Measurements from ENCODE around the gene EXOC2.
"Not testable (repeated sequence)": the region's sequence is repeated elsewhere in the genome, so short reads cannot be mapped to it uniquely, and the experiment has no call there.

Gene EXOC2

DNA sequence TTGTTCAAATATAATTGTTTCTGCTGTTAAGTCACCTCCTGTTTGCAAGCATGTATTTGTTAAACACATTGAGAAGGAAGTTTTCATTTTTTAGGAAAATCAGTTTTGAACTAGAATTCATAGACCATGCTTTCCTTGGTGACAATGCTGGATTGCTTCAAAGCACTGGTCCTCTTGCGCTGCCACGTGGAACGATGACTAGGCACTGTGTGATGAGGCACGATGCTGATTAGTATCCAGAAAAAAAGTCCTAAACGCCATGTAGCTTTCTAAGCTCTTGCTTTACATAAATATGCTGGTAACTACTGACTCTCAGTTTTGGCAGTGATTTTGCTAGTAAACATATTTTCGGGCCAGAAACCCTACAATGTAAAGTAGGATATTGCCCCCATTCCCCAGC, 11.1 kb upstream of the EXOC2 start:
- no peak overlapping the region for H3K4me3 ChIP-seq (ENCODE audit: low read depth, low read length)
- TF ChIP-seq, protein P1, sequence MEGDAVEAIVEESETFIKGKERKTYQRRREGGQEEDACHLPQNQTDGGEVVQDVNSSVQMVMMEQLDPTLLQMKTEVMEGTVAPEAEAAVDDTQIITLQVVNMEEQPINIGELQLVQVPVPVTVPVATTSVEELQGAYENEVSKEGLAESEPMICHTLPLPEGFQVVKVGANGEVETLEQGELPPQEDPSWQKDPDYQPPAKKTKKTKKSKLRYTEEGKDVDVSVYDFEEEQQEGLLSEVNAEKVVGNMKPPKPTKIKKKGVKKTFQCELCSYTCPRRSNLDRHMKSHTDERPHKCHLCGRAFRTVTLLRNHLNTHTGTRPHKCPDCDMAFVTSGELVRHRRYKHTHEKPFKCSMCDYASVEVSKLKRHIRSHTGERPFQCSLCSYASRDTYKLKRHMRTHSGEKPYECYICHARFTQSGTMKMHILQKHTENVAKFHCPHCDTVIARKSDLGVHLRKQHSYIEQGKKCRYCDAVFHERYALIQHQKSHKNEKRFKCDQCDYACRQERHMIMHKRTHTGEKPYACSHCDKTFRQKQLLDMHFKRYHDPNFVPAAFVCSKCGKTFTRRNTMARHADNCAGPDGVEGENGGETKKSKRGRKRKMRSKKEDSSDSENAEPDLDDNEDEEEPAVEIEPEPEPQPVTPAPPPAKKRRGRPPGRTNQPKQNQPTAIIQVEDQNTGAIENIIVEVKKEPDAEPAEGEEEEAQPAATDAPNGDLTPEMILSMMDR (IDR thresholded peaks at IDR 0.05; ENCODE audit: insufficient read depth, low read depth, low read length, missing control alignments), result no peak
- DNase-seq (ENCODE audit: low read depth), result no peak

DNA sequence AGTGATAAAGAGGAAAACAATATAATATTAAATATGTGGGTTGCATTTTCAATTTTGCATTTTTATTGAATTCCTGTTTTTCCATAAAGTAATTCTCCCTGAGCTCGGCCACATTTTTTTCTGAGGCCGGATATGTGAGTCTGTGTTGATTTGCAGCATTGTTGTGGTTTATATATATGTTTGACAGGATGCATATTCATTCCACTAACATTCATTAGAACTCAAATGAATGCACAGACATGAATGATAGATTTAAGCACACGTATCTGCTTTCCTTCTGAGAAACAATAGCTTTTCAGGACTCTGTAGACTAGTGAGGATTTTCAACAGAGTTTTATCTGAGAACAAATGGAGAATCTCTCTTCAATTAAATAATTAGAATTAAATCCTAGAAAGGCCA, 10.6 kb upstream of the EXOC2 start:
- no peak overlapping the region for H3K4me3 ChIP-seq (ENCODE audit: low read depth, low read length)
- DNase-seq (ENCODE audit: low read depth), result no peak
- TF ChIP-seq, protein P1 (IDR thresholded peaks at IDR 0.05; ENCODE audit: insufficient read depth, low read depth, low read length, missing control alignments), result no peak

DNA sequence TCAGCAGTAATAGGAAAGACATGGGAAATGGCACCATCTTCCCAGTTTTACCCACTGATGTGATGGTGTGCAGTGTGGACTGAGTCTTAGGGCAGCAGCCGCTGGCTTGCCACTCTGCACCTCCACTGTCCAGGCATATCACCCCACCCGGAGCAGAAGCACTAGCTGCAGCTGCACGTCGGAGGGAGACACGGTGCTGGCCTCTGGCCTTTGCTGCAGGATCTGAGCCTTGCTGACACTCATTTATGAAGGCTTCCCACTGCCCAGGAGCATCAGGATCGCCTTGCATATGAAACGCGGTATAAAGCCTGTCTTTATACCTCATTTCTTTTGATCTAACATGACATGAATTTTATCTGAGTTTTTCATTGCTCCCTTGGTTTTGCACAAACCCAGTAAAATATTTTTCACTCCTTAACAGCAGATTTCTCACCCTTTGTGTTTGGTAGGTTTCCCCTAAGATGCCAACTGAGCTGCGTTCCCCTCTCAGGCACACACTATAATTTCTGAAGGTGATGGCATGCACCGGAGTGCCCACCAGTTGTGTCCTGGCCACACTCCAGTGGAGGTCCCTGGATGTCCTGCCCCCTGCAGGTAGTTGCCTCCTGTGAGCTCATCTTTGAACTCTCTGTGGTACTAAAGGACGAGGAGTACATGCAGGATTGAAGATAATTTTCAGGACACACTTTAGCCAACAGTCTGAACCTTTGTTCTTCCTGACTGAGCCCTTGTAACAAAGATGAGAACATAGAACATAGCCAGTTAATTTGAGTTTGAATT, 9.0 kb upstream of the EXOC2 start:
- TF ChIP-seq, protein P1 (IDR thresholded peaks at IDR 0.05; ENCODE audit: insufficient read depth, low read depth, low read length, missing control alignments), result peak; percentile 8
- no peak overlapping the region for H3K4me3 ChIP-seq (ENCODE audit: low read depth, low read length)
- DNase-seq (ENCODE audit: low read depth), result no peak

DNA sequence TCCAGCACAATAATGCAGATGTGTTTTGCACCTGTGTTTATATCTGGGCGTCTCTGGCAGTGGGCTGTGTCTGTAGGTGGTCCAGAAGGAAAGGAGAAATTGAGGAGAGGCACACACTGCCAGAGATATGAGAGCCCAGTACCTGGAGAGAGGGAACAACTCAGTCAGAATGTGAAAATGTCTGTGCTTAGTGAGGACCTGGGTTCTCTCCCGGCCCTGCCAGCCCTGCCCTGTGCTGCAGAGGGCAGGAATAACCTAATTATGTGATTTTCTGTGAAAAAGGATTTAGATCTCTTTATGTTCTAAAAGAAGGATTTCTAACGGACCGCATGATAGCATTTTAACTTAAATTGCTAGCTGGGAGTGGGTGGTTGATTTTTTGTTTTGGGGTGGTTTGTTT, 8.3 kb upstream of the EXOC2 start:
- TF ChIP-seq, protein P1 (IDR thresholded peaks at IDR 0.05; ENCODE audit: insufficient read depth, low read depth, low read length, missing control alignments), result no peak
- DNase-seq (ENCODE audit: low read depth), result no peak
- H3K4me3 ChIP-seq (ENCODE audit: low read depth, low read length), result no peak overlapping the region

DNA sequence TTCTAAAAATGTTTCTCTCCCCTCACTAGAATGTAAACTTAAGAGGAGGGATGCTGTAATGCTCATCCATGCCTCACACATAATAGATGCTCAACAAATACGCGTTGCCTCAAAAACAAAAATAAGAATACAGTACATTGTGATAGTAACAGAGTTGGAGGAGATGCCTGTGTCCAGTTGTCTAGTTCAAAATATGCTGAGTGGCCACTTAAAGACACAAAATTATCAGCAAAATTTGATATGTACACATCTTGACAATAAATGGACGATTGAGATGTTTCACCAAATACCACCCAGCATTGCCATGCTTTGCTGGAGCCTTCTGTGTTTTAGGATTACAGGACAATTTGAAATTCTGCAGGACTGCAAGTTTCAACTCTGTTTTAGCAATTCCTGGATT, 7.6 kb upstream of the EXOC2 start:
- TF ChIP-seq, protein P1 (IDR thresholded peaks at IDR 0.05; ENCODE audit: insufficient read depth, low read depth, low read length, missing control alignments), result no peak

DNA sequence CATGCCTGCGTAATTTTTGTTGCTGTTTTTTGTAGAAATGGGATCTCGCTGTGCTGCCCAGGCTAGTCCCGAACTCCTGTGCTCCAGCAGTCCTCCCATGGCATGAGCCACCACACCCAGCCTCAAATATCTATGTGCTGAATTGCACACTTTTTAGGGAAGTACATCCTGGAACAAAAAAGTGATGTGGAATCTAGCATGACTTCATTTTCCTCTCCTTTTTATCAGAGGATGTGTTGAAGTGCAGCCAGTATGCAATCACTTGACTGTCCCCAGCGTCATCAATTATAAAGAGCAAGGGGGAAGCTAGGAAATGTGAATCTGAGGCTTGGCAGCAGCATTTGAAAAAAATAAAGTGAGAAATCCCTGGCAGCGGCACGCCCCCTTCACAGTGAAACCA, 6.4 kb upstream of the EXOC2 start:
- TF ChIP-seq, protein P1 (IDR thresholded peaks at IDR 0.05; ENCODE audit: insufficient read depth, low read depth, low read length, missing control alignments), result no peak
- DNase-seq (ENCODE audit: low read depth), result no peak
- no peak overlapping the region for H3K4me3 ChIP-seq (ENCODE audit: low read depth, low read length)

More for the DNA sequence above, 7.6 kb upstream of the EXOC2 start:
- no peak overlapping the region for H3K4me3 ChIP-seq (ENCODE audit: low read depth, low read length)
- DNase-seq (ENCODE audit: low read depth), result no peak

DNA sequence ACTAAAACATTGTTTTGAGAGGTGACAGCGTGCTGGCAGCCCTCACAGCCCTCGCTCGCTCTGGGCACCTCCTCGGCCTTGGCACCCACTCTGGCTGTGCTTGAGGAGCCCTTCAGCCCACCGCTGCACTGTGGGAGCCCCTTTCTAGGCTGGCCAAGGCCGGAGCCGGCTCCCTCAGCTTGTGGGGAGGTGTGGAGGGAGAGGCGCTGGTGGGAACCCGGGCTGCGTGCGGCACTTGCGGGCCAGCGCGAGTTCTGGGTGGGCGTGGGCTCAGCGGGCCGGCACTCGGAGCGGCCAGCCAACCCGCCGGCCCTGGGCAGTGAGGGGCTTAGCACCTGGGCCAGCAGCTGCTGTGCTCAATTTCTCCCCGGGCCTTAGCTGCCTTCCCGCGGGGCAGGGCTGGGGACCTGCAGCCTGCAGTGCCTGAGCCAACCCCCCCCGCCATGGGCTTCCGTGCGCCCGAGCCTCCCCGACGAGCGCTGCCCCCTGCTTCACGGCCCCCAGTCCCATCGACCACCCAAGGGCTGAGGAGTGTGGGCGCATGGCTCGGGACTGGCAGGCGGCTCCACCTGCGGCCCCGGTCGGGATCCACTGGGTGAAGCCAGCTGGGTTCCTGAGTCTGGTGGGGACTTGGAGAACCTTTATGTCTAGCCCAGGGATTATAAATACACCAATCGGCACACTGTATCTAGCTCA, 1.6 kb upstream of the EXOC2 start:
- DNase-seq (ENCODE audit: low read depth); H3K4me3 ChIP-seq (ENCODE audit: low read depth, low read length): not testable (repeated sequence)

Data from GM12865 (cell line).